ENCODE measurements around the gene ZNF804B. TPM values are rescaled to one million over a fixed set of nuclear protein-coding genes. Genes with fewer than 3 reads are reported as not detected.

The ZNF804B gene
- total RNA-seq, 2 donors from 2014 or later, result not detected

DNA sequence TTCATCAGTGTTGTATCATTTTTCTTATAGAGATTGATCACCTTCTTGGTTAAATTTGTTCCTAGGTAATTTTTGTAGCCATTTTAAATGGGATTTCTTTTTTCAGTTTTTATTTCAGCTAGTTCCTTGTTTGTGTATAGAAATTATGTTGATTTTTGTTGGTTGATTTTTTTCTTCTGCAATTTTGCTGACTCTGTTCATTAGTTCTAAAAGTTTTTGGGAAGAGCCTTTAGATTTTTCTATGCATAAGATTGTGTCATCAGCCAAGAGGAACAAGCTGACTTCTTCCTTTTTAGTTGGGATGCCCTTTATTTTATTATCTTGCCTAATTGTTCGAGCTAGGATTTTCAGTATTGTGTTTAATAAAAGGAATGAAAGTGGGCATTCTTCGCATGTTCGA, 258.2 kb downstream of the ZNF804B start:
- TF ChIP-seq, protein P1, sequence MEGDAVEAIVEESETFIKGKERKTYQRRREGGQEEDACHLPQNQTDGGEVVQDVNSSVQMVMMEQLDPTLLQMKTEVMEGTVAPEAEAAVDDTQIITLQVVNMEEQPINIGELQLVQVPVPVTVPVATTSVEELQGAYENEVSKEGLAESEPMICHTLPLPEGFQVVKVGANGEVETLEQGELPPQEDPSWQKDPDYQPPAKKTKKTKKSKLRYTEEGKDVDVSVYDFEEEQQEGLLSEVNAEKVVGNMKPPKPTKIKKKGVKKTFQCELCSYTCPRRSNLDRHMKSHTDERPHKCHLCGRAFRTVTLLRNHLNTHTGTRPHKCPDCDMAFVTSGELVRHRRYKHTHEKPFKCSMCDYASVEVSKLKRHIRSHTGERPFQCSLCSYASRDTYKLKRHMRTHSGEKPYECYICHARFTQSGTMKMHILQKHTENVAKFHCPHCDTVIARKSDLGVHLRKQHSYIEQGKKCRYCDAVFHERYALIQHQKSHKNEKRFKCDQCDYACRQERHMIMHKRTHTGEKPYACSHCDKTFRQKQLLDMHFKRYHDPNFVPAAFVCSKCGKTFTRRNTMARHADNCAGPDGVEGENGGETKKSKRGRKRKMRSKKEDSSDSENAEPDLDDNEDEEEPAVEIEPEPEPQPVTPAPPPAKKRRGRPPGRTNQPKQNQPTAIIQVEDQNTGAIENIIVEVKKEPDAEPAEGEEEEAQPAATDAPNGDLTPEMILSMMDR (IDR thresholded peaks at IDR 0.05), result no peak
- H3K9me3 ChIP-seq, result no peaks in the 10 kb centered on the region
- no peak for DNase-seq
- intact Hi-C loops (cut with DNase I), result no loop called here
- no peaks in the 10 kb centered on the region for H3K36me3 ChIP-seq
- no peaks in the 10 kb centered on the region for H3K27me3 ChIP-seq
- H3K4me1 ChIP-seq, result no peaks in the 10 kb centered on the region
- no peak overlapping the region for H3K9ac ChIP-seq (ENCODE audit: low read depth in 2 of 2, low read length in 2 of 2)
- H3K4me3 ChIP-seq, result no peak overlapping the region
- H3K27ac ChIP-seq, result no peak overlapping the region

DNA sequence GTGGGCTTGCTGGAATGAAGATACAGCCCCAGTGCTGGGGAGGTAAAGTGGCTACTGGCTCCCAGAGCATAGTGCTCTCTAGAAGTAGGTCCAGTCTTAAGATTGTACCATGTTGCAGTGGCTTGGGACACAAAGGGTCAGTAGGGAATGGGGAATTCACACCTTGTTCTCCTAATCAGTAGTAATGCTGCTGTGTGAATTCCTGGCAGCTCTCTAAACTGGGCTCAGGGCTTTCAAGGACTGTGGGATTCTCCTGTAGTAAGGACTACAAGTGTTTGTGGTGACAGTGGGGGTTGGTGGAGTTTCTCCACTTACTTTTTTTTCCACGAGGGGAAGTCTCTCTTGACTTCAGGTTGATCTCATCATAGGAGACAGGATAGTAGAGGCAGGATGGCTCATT, 262.2 kb downstream of the ZNF804B start:
- Histone ChIP-seq H3K27ac (no peak overlapping the region), H3K4me3 (no peak overlapping the region), H3K9me3 (no peaks in the 10 kb centered on the region), H3K4me1 (no peaks in the 10 kb centered on the region), H3K9ac (ENCODE audit: low read depth in 2 of 2, low read length in 2 of 2) (no peak overlapping the region), H3K36me3 (no peaks in the 10 kb centered on the region), H3K27me3 (no peaks in the 10 kb centered on the region)
- intact Hi-C loops (cut with DNase I), result no loop called here
- TF ChIP-seq, protein P1 (IDR thresholded peaks at IDR 0.05), result no peak
- DNase-seq, result no peak

DNA sequence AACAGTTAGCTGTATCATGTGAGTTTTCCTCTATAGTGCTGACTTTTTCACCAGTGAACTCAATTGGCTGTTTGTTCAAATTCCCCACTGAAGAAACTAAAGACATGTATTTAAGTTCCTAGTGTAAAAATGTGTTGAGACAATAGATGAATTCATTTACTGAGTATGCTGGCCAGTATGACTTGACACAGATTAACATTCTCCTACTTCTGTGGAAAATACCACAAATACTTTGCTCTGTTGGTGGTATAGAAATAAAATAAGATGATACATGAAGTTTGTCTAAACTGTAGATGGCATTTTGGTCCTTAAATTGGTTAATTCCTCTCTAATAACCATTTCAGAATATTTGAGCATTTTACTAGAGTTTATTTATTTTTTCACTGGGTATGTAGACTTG, 263.7 kb downstream of the ZNF804B start:
- no peaks in the 10 kb centered on the region for H3K27me3 ChIP-seq
- H3K4me1 ChIP-seq, result no peaks in the 10 kb centered on the region
- H3K9me3 ChIP-seq, result no peaks in the 10 kb centered on the region
- intact Hi-C loops (cut with DNase I), result no loop called here
- no peak for DNase-seq
- no peak overlapping the region for H3K9ac ChIP-seq (ENCODE audit: low read depth in 2 of 2, low read length in 2 of 2)
- H3K4me3 ChIP-seq, result no peak overlapping the region
- TF ChIP-seq, protein P1 (IDR thresholded peaks at IDR 0.05), result no peak
- no peaks in the 10 kb centered on the region for H3K36me3 ChIP-seq
- H3K27ac ChIP-seq, result no peak overlapping the region

DNA sequence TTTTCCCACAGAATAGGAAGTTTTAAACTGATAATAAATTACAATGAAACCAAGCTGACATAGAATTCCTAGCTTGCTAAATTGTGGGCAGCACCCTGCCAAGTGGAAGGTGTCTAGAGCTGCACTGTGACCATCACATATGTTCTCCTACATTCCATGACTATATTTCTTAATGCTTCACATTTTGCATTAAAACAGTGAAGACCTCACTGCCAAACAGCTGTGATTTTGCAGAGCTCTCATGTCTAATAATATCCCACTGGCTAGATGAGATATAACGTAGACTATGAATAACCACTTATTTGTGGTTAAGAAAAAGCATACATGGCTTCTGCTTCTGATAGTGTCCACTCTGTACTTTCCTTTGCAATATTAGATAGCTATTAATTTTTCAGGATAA, 264.4 kb downstream of the ZNF804B start:
- TF ChIP-seq, protein P1 (IDR thresholded peaks at IDR 0.05), result no peak
- no peaks in the 10 kb centered on the region for H3K36me3 ChIP-seq
- H3K9me3 ChIP-seq, result no peaks in the 10 kb centered on the region
- no peak for DNase-seq
- intact Hi-C loops (cut with DNase I), result no loop called here
- H3K4me1 ChIP-seq, result no peaks in the 10 kb centered on the region
- no peaks in the 10 kb centered on the region for H3K27me3 ChIP-seq
- no peak overlapping the region for H3K27ac ChIP-seq
- H3K9ac ChIP-seq (ENCODE audit: low read depth in 2 of 2, low read length in 2 of 2), result no peak overlapping the region
- H3K4me3 ChIP-seq, result no peak overlapping the region

DNA sequence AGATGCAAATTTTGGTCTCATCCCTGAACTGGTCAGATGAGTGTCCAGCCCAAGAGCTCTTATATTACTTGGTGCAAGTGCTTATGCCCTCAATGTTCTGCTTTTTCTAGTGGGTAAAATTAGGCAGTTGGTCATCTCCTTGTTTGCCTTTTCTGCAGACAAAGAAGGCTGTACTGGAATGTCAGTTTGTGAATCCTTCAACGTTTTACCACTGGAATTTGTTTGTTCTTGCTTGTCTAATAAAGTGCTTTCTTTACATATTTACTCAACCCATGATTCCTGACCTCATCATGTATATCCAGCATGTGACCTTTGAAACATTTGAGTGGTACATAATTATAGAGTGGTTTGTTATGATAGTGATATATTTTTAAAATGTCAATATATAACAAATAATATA, 268.3 kb downstream of the ZNF804B start:
- Histone ChIP-seq H3K9ac (ENCODE audit: low read depth in 2 of 2, low read length in 2 of 2) (no peak overlapping the region), H3K27ac (no peak overlapping the region), H3K4me3 (no peak overlapping the region), H3K9me3 (no peaks in the 10 kb centered on the region), H3K4me1 (no peaks in the 10 kb centered on the region), H3K27me3 (no peaks in the 10 kb centered on the region), H3K36me3 (no peaks in the 10 kb centered on the region)
- TF ChIP-seq, protein P1 (IDR thresholded peaks at IDR 0.05), result no peak
- no peak for DNase-seq
- intact Hi-C loops (cut with DNase I), result no loop called here

DNA sequence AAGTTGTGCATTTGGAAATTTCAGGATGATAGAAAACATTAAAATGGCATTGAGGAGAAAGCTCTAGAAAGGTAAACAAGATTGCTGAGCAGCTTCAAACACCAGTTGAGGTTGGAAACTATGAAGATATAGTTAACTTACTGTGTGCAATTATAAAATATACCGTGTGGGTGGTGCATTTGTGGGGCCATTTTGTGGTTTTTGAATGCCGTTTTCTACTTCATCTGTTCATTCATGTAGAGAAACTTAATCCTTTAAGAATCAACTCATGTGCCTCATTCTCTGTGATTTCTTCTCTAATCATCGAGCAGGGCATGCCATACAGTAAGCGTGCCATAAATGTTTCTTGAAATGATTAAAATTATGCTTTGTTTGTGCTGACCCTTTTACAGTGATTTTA, 268.8 kb downstream of the ZNF804B start:
- no peaks in the 10 kb centered on the region for H3K36me3 ChIP-seq
- no peaks in the 10 kb centered on the region for H3K4me1 ChIP-seq
- H3K27ac ChIP-seq, result no peak overlapping the region
- TF ChIP-seq, protein P1 (IDR thresholded peaks at IDR 0.05), result no peak
- no peak overlapping the region for H3K9ac ChIP-seq (ENCODE audit: low read depth in 2 of 2, low read length in 2 of 2)
- intact Hi-C loops (cut with DNase I), result no loop called here
- no peaks in the 10 kb centered on the region for H3K27me3 ChIP-seq
- no peak for DNase-seq
- H3K9me3 ChIP-seq, result no peaks in the 10 kb centered on the region
- H3K4me3 ChIP-seq, result no peak overlapping the region
